Mucosa of rectum (tissue), 2 donors: ENCODE data around the gene CSE1L.
"Not testable (repeated sequence)": the region's sequence is repeated elsewhere in the genome, so short reads cannot be mapped to it uniquely, and the experiment has no call there.

ENCODE experiments used
- H3K27ac ChIP-seq, 2 donors: one replicate each; pipeline ENCODE4 v1.7.0; 2013; ENCODE audit warnings: inconsistent platforms in 2 of 2, low read depth in 2 of 2, low read length in 2 of 2
- H3K27me3 ChIP-seq, 2 donors: one replicate each; pipeline ENCODE4 v1.7.0; 2013; ENCODE audit warnings: low read length in 2 of 2; ENCODE audit not compliant: control insufficient read depth in 2 of 2, insufficient read depth in 2 of 2
- H3K36me3 ChIP-seq, 2 donors: one replicate each; pipeline ENCODE4 v1.7.0; 2013; ENCODE audit warnings: low read length in 2 of 2; ENCODE audit not compliant: control insufficient read depth in 2 of 2, insufficient read depth in 2 of 2
- H3K4me1 ChIP-seq, 2 donors: one replicate each; pipeline ENCODE4 v1.7.0; 2013; ENCODE audit warnings: low read length in 2 of 2, mild to moderate bottlenecking in 1 of 2; ENCODE audit not compliant: control insufficient read depth in 2 of 2, insufficient read depth in 2 of 2
- H3K4me3 ChIP-seq, 2 donors: one replicate each; pipeline ENCODE4 v1.7.0; 2013; ENCODE audit warnings: low read length in 2 of 2
- H3K9ac ChIP-seq, 2 donors: one replicate each; pipeline ENCODE4 v1.7.0; 2013; ENCODE audit warnings: low read length in 2 of 2, low read depth in 1 of 2, mild to moderate bottlenecking in 1 of 2
- H3K9me3 ChIP-seq, 2 donors: one replicate each; pipeline ENCODE4 v1.7.0; 2013; ENCODE audit warnings: low read length in 2 of 2; ENCODE audit not compliant: control insufficient read depth in 2 of 2
- donor health status: healthy.
- donor health status: Normal muscosa, but diverticular disease.

CSE1L gene

GRCh38 chr20:49103019-49103418, 56.9 kb downstream of the CSE1L start:
- Histone ChIP-seq H3K4me1 (no peaks in the 10 kb centered on the region), H3K27ac (no peak overlapping the region), H3K9me3 (no peaks in the 10 kb centered on the region), H3K36me3 (peaks cover 23 to 38% of the 10 kb centered on the region in 2 donors), H3K27me3 (no peaks in the 10 kb centered on the region), H3K9ac (no peak overlapping the region), H3K4me3 (no peak overlapping the region)

- H3K4me3 ChIP-seq, result no peak overlapping the region
- H3K9ac ChIP-seq, result no peak overlapping the region
- H3K4me1 ChIP-seq, result no peaks in the 10 kb centered on the region
- H3K27me3 ChIP-seq, result no peaks in the 10 kb centered on the region
- no peaks in the 10 kb centered on the region for H3K9me3 ChIP-seq
- peaks cover 22 to 33% of the 10 kb centered on the region in 2 donors for H3K36me3 ChIP-seq
- H3K27ac ChIP-seq, result no peak overlapping the region
Observed at GRCh38 chr20:49103647-49104364, 57.7 kb downstream of the CSE1L start.

GRCh38 chr20:49104365-49104648, 58.2 kb downstream of the CSE1L start:
- Histone ChIP-seq H3K9me3 (no peaks in the 10 kb centered on the region), H3K4me3 (no peak overlapping the region), H3K9ac (no peak overlapping the region), H3K27ac (no peak overlapping the region), H3K36me3 (peaks cover 20 to 30% of the 10 kb centered on the region in 2 donors), H3K4me1 (no peaks in the 10 kb centered on the region), H3K27me3 (no peaks in the 10 kb centered on the region)

- not testable (repeated sequence) for H3K4me3 ChIP-seq, H3K9ac ChIP-seq, H3K27ac ChIP-seq, H3K4me1 ChIP-seq, H3K9me3 ChIP-seq, H3K27me3 ChIP-seq
- peaks cover 24 to 29% of the 10 kb centered on the region in 2 donors for H3K36me3 ChIP-seq
Observed at GRCh38 chr20:49104979-49105547, 59.0 kb downstream of the CSE1L start.

- no peaks in the 10 kb centered on the region for H3K4me1 ChIP-seq
- no peak overlapping the region for H3K27ac ChIP-seq
- H3K36me3 ChIP-seq, result peaks cover 25 to 34% of the 10 kb centered on the region in 2 donors
- no peaks in the 10 kb centered on the region for H3K9me3 ChIP-seq
- no peaks in the 10 kb centered on the region for H3K27me3 ChIP-seq
- no peak overlapping the region for H3K4me3 ChIP-seq
- H3K9ac ChIP-seq, result no peak overlapping the region
Observed at GRCh38 chr20:49106328-49106727, 60.2 kb downstream of the CSE1L start.

- Histone ChIP-seq H3K36me3 (peaks cover 29 to 41% of the 10 kb centered on the region in 2 donors), H3K9me3 (no peaks in the 10 kb centered on the region), H3K9ac (no peak overlapping the region), H3K27ac (no peak overlapping the region), H3K4me3 (no peak overlapping the region), H3K4me1 (no peaks in the 10 kb centered on the region), H3K27me3 (no peaks in the 10 kb centered on the region)
Observed at GRCh38 chr20:49110767-49111694, 64.9 kb downstream of the CSE1L start.

- H3K9ac ChIP-seq, result no peak overlapping the region
- peaks cover 41 to 55% of the 10 kb centered on the region in 2 donors for H3K36me3 ChIP-seq
- H3K4me1 ChIP-seq, result no peaks in the 10 kb centered on the region
- H3K4me3 ChIP-seq, result no peak overlapping the region
- H3K27me3 ChIP-seq, result no peaks in the 10 kb centered on the region
- H3K9me3 ChIP-seq, result no peaks in the 10 kb centered on the region
- no peak overlapping the region for H3K27ac ChIP-seq
Observed at GRCh38 chr20:49112596-49113274, 66.6 kb downstream of the CSE1L start.

- Histone ChIP-seq H3K27me3 (no peaks in the 10 kb centered on the region), H3K36me3 (peaks cover 57 to 76% of the 10 kb centered on the region in 2 donors), H3K4me1 (no peaks in the 10 kb centered on the region), H3K27ac (no peak overlapping the region), H3K4me3 (no peak overlapping the region), H3K9ac (no peak overlapping the region), H3K9me3 (no peaks in the 10 kb centered on the region)
Observed at GRCh38 chr20:49115564-49115963, 69.5 kb downstream of the CSE1L start.

GRCh38 chr20:49118307-49118706, 72.2 kb downstream of the CSE1L start:
- Histone ChIP-seq H3K36me3 (peaks cover 57 to 76% of the 10 kb centered on the region in 2 donors), H3K9ac (no peak overlapping the region), H3K27ac (no peak overlapping the region), H3K4me3 (no peak overlapping the region), H3K27me3 (no peaks in the 10 kb centered on the region), H3K9me3 (no peaks in the 10 kb centered on the region), H3K4me1 (no peaks in the 10 kb centered on the region)

- Histone ChIP-seq H3K9me3 (no peaks in the 10 kb centered on the region), H3K4me1 (no peaks in the 10 kb centered on the region), H3K27ac (no peak overlapping the region), H3K36me3 (peaks cover 60 to 73% of the 10 kb centered on the region in 2 donors), H3K4me3 (no peak overlapping the region), H3K9ac (no peak overlapping the region), H3K27me3 (no peaks in the 10 kb centered on the region)
Observed at GRCh38 chr20:49119988-49120387, 73.9 kb downstream of the CSE1L start.
